DOHH2 (cell line): ENCODE data around the gene PNPLA8.

Experiments used
- H3F3A ChIP-seq: fragments of 200-600 bp; sonication (generic), shearing (Covaris generic); 2 replicates; pipeline ENCODE4 v1.6.0; 2016; ENCODE audit warnings: antibody characterized with exemption, mild to moderate bottlenecking; ENCODE audit not compliant: control insufficient read depth, insufficient read depth
- H3K27ac ChIP-seq: fragments of 200-600 bp; sonication (generic); 2 replicates; pipeline ENCODE4 v1.5.1; 2014; ENCODE audit warnings: low read depth, mild to moderate bottlenecking, low read length, moderate library complexity
- H3K27me3 ChIP-seq: fragments of 200-600 bp; sonication (generic); 2 replicates; pipeline ENCODE4 v1.6.1; 2014; ENCODE audit warnings: mild to moderate bottlenecking, low read length, mixed read lengths; ENCODE audit not compliant: control insufficient read depth
- H3K36me3 ChIP-seq: fragments of 200-600 bp; sonication (generic); 2 replicates; pipeline ENCODE4 v1.6.1; 2014; ENCODE audit warnings: mild to moderate bottlenecking, low read length, moderate library complexity, mixed read lengths; ENCODE audit not compliant: control insufficient read depth
- H3K4me1 ChIP-seq: fragments of 200-600 bp; sonication (generic); 2 replicates; pipeline ENCODE4 v1.6.1; 2014; ENCODE audit warnings: mild to moderate bottlenecking, low read length, mixed read lengths; ENCODE audit not compliant: control insufficient read depth
- H3K4me2 ChIP-seq: fragments of 200-600 bp; sonication (generic); 2 replicates; pipeline ENCODE4 v1.6.0; 2014; ENCODE audit warnings: mild to moderate bottlenecking, low read length, moderate library complexity
- H3K4me3 ChIP-seq: fragments of 200-600 bp; sonication (generic); 2 replicates; pipeline ENCODE4 v1.5.1; 2014; ENCODE audit warnings: mild to moderate bottlenecking, low read length, mixed read lengths
- H3K79me2 ChIP-seq: fragments of 200-600 bp; sonication (generic); 2 replicates; pipeline ENCODE4 v1.6.1; 2014; ENCODE audit warnings: mild to moderate bottlenecking, low read length, mixed read lengths; ENCODE audit not compliant: control insufficient read depth
- H3K9me2 ChIP-seq: fragments of 200-600 bp; sonication (generic); replicated peaks from 2 replicates; pipeline ENCODE4 v1.6.1; 2014; ENCODE audit warnings: mild to moderate bottlenecking, low read length, mixed read lengths; ENCODE audit not compliant: control insufficient read depth
- H3K9me3 ChIP-seq: fragments of 200-600 bp; sonication (generic); 2 replicates; pipeline ENCODE4 v1.6.1; 2014; ENCODE audit warnings: antibody characterized with exemption, low read length, mixed read lengths; ENCODE audit not compliant: control insufficient read depth, insufficient read depth
- H4K20me1 ChIP-seq: fragments of 200-600 bp; sonication (generic); 2 replicates; pipeline ENCODE4 v1.6.0; 2014; ENCODE audit warnings: low read depth, mild to moderate bottlenecking, antibody characterized with exemption, low read length, moderate library complexity; ENCODE audit not compliant: control insufficient read depth, insufficient read depth
- CTCF ChIP-seq: fragments of 200-600 bp; sonication (generic); IDR thresholded peaks from one replicate; pipeline ENCODE4 v1.5.1; 2014; ENCODE audit warnings: antibody characterized with exemption, mild to moderate bottlenecking, low read depth, low read length; ENCODE audit not compliant: poor library complexity, severe bottlenecking
- EZH2phosphoT487 ChIP-seq: fragments of 200-600 bp; sonication (generic); IDR thresholded peaks from 2 replicates; pipeline ENCODE4 v1.6.1; 2017; ENCODE audit warnings: borderline replicate concordance, mild to moderate bottlenecking, antibody characterized with exemption, low read length, moderate library complexity, mixed read lengths

Gene PNPLA8

GRCh38 chr7:108561047-108561619, 35.2 kb upstream of the PNPLA8 start:
- Histone ChIP-seq H3F3A (no peaks in the 10 kb centered on the region), H3K27me3 (no peaks in the 10 kb centered on the region), H3K36me3 (peaks cover 36% of the 10 kb centered on the region), H3K9me2 (no peaks in the 10 kb centered on the region), H3K9me3 (peaks cover 19% of the 10 kb centered on the region), H4K20me1 (no peaks in the 10 kb centered on the region), H3K4me1 (no peaks in the 10 kb centered on the region), H3K4me3 (no peak overlapping the region), H3K27ac (no peak overlapping the region), H3K4me2 (no peak overlapping the region), H3K79me2 (peaks cover 16% of the 10 kb centered on the region)
- TF ChIP-seq EZH2phosphoT487 (no peak), CTCF (no peak)

GRCh38 chr7:108559253-108559652, 33.3 kb upstream of the PNPLA8 start:
- Histone ChIP-seq H3K4me2 (no peak overlapping the region), H3K9me3 (peaks cover 22% of the 10 kb centered on the region), H3K4me3 (no peak overlapping the region), H4K20me1 (no peaks in the 10 kb centered on the region), H3K36me3 (peaks cover 17% of the 10 kb centered on the region), H3K27me3 (no peaks in the 10 kb centered on the region), H3K27ac (no peak overlapping the region), H3K79me2 (peaks cover 4% of the 10 kb centered on the region), H3K4me1 (no peaks in the 10 kb centered on the region), H3K9me2 (no peaks in the 10 kb centered on the region), H3F3A (no peaks in the 10 kb centered on the region)
- no peak for TF ChIP-seq CTCF
- TF ChIP-seq EZH2phosphoT487 = no peak

GRCh38 chr7:108557617-108558016, 31.7 kb upstream of the PNPLA8 start:
- Histone ChIP-seq H3K4me3 (no peak overlapping the region), H3K27me3 (no peaks in the 10 kb centered on the region), H3K79me2 (no peaks in the 10 kb centered on the region), H3K27ac (no peak overlapping the region), H4K20me1 (no peaks in the 10 kb centered on the region), H3K36me3 (peaks cover 11% of the 10 kb centered on the region), H3F3A (no peaks in the 10 kb centered on the region), H3K4me2 (no peak overlapping the region), H3K9me2 (no peaks in the 10 kb centered on the region), H3K9me3 (peaks cover 22% of the 10 kb centered on the region), H3K4me1 (no peaks in the 10 kb centered on the region)
- TF ChIP-seq EZH2phosphoT487 (no peak), CTCF (no peak)
